ENCODE data around the gene ZNF225.

- TF ChIP-seq, protein P1, sequence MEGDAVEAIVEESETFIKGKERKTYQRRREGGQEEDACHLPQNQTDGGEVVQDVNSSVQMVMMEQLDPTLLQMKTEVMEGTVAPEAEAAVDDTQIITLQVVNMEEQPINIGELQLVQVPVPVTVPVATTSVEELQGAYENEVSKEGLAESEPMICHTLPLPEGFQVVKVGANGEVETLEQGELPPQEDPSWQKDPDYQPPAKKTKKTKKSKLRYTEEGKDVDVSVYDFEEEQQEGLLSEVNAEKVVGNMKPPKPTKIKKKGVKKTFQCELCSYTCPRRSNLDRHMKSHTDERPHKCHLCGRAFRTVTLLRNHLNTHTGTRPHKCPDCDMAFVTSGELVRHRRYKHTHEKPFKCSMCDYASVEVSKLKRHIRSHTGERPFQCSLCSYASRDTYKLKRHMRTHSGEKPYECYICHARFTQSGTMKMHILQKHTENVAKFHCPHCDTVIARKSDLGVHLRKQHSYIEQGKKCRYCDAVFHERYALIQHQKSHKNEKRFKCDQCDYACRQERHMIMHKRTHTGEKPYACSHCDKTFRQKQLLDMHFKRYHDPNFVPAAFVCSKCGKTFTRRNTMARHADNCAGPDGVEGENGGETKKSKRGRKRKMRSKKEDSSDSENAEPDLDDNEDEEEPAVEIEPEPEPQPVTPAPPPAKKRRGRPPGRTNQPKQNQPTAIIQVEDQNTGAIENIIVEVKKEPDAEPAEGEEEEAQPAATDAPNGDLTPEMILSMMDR (IDR thresholded peaks at IDR 0.05), result no peak
- no peak for TF ChIP-seq POLR2A (IDR thresholded peaks at IDR 0.05)
Observed at GRCh38 chr19:44113784-44114390, 688 bp downstream of the ZNF225 start.
